Activated T-helper 1 cell treated with anti-CD3 and anti-CD28 coated beads, Interleukin-12 subunit alpha, Interleukin-12 subunit beta, Interleukin-2, Interleukin-4 antibody, amounts not matched to agents 30 ng/mL and 10 ng/mL and 1 ng/mL, durations not matched to agents 14 hours and 24 hours and 36 hours (primary cell): ENCODE results near the gene PLCL1. TPM values are rescaled to one million over a fixed set of nuclear protein-coding genes. Genes with fewer than 3 reads are reported as not detected.

Experiments used
- DNase-seq: peaks from one replicate; pipeline ENCODE4 v3.0.0; 2021; ENCODE audit warnings: low spot score
- H3K27ac Mint-ChIP-seq: one replicate; pipeline ENCODE4 v1.8.0; 2021; ENCODE audit warnings: mild to moderate bottlenecking, mixed read lengths
- H3K27me3 Mint-ChIP-seq: one replicate; pipeline ENCODE4 v1.8.0; 2022; ENCODE audit warnings: mild to moderate bottlenecking, moderate library complexity, mixed read lengths; ENCODE audit not compliant: insufficient read depth
- H3K36me3 Mint-ChIP-seq: one replicate; pipeline ENCODE4 v1.8.0; 2021; ENCODE audit warnings: low read depth, mixed read lengths
- H3K4me1 Mint-ChIP-seq: one replicate; pipeline ENCODE4 v1.8.0; 2021; ENCODE audit warnings: low read depth, mixed read lengths
- H3K4me3 Mint-ChIP-seq: one replicate; pipeline ENCODE4 v1.8.0; 2021; ENCODE audit warnings: mild to moderate bottlenecking, moderate library complexity, mixed read lengths
- H3K9me3 Mint-ChIP-seq: one replicate; pipeline ENCODE4 v1.8.0; 2021; ENCODE audit warnings: mixed read lengths
- intact Hi-C: fragments of 100-400 bp; cut with micrococcal nuclease; formaldehyde crosslinking; loops from one replicate; pipeline ENCODE4 v1.15.1; 2024
- total RNA-seq: library from RNA; stranded (reverse); gene quantifications from 2 replicates; pipeline ENCODE4 v1.2.3, GENCODE V29; 2022

PLCL1 gene
- total RNA-seq, 1 donor from 2014 or later: 0.62 TPM

DNA sequence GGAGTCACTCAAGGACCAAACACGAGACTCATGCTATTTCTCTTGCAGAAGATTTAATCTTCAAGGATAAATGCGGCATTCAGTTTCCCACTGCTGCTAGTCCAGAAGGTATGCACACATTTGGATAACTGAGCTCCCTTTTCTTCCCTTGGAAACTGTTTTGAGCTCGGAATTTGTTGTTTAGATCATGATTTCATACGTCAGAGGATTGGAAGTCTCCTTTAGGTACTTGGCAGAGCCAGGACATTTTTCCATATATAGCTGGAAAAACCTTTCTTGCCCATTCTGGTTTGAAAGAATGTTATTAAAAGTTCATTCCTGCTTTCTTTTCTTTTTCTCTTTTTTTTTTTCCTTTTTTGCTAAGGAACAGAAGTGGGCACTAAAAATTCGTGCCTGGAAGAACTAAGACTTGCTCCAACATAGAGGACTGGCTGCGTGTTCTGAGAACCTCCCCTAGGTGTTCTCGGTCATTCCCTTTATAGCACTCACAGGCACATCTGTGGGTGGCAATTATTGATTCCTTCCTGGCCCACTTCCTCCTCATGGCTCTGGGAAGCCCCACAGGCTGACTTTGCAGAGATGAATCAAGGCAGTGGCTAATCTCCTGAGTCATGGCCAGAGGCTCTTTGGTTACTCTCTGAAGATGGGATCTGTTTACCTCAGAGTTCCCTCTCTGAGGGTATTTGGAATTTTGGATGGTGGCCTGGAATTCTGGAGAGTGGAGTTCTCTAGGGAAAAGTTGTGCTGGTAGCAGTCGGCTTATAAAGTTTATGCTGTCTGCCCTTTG, 104.8 kb downstream of the PLCL1 start:
- no peak overlapping the region for H3K27ac Mint-ChIP-seq
- peaks cover 1% of the 10 kb centered on the region for H3K36me3 Mint-ChIP-seq
- peaks cover 3% of the 10 kb centered on the region for H3K4me1 Mint-ChIP-seq
- DNase-seq: no peak
- H3K9me3 Mint-ChIP-seq: peaks cover 3% of the 10 kb centered on the region
- peaks cover 29% of the 10 kb centered on the region for H3K27me3 Mint-ChIP-seq
- H3K4me3 Mint-ChIP-seq: no peak overlapping the region
- intact Hi-C loops: no loop called here

DNA sequence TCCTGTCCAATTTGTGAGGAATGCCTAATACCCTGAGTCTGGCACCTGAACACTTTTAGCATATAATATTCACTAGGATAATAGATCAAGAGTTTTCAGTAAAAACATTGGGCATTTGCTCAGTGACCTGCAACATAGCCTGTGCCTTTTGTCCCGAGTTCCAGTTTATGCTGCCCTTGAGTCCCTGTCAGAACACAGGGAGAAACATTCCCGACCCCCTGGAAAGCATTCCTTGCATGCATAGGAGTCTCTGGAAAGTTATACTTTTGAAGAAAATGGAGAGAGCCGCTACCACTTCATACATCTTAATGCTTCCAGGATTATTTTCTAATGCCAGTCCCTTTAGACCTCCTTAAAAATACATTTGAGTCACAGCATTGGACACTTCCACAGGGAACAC, 107.3 kb downstream of the PLCL1 start:
- Mint-ChIP-seq H3K4me1 (no peaks in the 10 kb centered on the region), H3K4me3 (no peak overlapping the region), H3K27ac (no peak overlapping the region), H3K9me3 (no peaks in the 10 kb centered on the region), H3K36me3 (no peaks in the 10 kb centered on the region), H3K27me3 (peaks cover 17% of the 10 kb centered on the region)
- DNase-seq: no peak
- intact Hi-C loops: no loop called here

DNA sequence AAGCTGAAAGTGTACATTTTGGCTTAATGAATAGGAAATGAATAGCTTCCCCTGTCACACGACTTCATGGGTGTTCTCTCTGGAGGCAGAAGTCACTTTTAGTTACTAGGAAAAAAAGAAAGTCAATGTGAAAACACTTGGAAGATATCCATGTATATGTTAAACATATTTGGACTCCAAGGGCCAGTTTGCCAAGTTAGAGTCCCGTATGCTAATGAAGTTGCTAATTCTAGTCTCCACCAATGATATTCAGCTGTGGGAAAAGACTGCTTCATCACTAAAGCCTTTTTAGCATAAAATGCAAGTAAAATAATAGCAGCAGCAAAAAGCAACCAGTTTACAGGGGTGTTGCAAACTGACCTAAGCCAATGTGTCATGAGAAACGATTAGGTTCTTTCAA, 108.7 kb downstream of the PLCL1 start:
- DNase-seq: no peak
- Mint-ChIP-seq H3K36me3 (no peaks in the 10 kb centered on the region), H3K27ac (no peak overlapping the region), H3K4me1 (no peaks in the 10 kb centered on the region), H3K27me3 (peaks cover 11% of the 10 kb centered on the region), H3K9me3 (no peaks in the 10 kb centered on the region), H3K4me3 (no peak overlapping the region)
- intact Hi-C loops: no loop called here

GRCh38 chr2:197914778-197915177, 110.4 kb downstream of the PLCL1 start:
- Mint-ChIP-seq H3K4me3 (no peak overlapping the region), H3K4me1 (no peaks in the 10 kb centered on the region), H3K9me3 (no peaks in the 10 kb centered on the region), H3K27me3 (peaks cover 8% of the 10 kb centered on the region), H3K27ac (no peak overlapping the region), H3K36me3 (no peaks in the 10 kb centered on the region)
- DNase-seq: no peak
- intact Hi-C loops: no loop called here

DNA sequence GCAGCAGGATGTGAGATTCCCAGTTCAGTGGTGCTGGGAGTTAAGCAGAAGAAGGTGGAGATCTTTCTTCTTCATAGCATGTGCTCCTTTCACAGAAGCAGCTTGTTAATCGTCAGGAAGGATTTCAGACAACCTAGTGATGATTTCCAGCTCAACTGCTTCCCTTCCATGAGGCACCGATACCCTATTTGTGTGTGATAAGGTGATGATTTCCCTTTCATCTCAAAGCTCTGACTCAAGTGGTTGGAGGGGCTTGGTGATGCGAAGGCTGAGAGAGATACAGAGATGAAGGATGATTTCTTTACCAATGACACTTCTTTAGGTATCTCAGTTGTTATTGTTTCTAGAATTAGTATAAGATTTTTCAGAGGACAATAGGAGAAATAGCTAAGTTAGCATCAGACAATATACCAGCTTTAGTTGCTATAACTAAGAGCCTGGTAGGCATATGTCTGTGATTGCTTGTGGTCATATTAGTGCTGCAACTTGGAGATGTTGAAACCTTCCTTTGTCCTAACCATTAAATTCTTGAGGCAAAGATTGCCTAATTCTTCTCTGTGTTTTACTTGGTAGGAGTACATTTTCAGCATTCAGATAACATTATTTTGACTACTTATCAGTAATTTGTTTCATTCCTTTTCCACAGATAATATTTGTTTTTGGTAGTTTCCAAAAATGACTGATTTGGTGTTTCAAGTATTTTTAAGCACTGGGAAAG, 111.3 kb downstream of the PLCL1 start:
- intact Hi-C loops: no loop called here
- Mint-ChIP-seq H3K4me1 (no peaks in the 10 kb centered on the region), H3K27me3 (peaks cover 5% of the 10 kb centered on the region), H3K36me3 (no peaks in the 10 kb centered on the region), H3K9me3 (no peaks in the 10 kb centered on the region), H3K27ac (no peak overlapping the region), H3K4me3 (no peak overlapping the region)
- no peak for DNase-seq

DNA sequence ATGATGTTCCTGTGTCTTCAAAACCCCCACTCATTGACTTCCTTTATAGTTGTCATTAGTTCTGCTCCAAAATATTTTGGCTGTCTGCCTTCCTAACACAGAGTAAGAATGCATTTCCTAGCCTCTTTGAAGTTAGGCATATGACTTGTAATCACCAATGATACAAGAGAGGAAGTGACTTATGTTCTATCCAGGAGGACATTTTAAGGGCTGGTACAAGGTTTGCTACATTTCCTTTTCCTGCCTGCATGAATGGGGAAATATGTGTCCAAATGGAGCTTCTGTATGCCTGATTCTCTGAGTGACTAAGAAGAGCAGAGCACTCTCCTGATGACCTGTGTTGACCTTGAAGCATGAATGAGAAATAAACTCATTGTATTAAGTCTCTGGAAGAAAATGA, 115.1 kb downstream of the PLCL1 start:
- Mint-ChIP-seq H3K4me3 (no peak overlapping the region), H3K27ac (no peak overlapping the region), H3K27me3 (peaks cover 5% of the 10 kb centered on the region), H3K9me3 (no peaks in the 10 kb centered on the region), H3K36me3 (no peaks in the 10 kb centered on the region), H3K4me1 (no peaks in the 10 kb centered on the region)
- intact Hi-C loops: no loop called here
- DNase-seq: no peak

DNA sequence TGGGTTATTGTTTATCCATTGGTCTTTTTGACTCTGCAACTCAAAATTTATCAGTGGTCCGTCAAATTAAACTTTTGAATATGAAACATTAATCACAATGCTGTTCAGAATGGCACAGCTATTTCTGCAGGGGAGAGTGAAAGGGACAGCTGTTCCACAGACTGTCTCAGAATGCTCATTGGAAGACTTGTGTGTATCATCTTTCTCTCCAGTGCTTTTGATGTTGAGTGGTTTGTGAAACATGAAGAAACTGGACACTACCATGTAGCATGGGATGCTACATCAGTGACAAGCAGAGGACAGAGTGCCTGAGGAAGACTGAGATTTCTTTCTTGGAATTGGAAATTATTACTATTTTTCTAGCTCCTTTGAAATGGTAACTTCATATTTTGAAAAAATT, 115.7 kb downstream of the PLCL1 start:
- peaks cover 5% of the 10 kb centered on the region for H3K27me3 Mint-ChIP-seq
- no peaks in the 10 kb centered on the region for H3K9me3 Mint-ChIP-seq
- no peak overlapping the region for H3K27ac Mint-ChIP-seq
- H3K36me3 Mint-ChIP-seq: no peaks in the 10 kb centered on the region
- no peaks in the 10 kb centered on the region for H3K4me1 Mint-ChIP-seq
- intact Hi-C loops: no loop called here
- no peak for DNase-seq
- no peak overlapping the region for H3K4me3 Mint-ChIP-seq

- H3K27me3 Mint-ChIP-seq: peaks cover 5% of the 10 kb centered on the region
- no peaks in the 10 kb centered on the region for H3K9me3 Mint-ChIP-seq
- no peak overlapping the region for H3K4me3 Mint-ChIP-seq
- H3K36me3 Mint-ChIP-seq: no peaks in the 10 kb centered on the region
- DNase-seq: no peak
- intact Hi-C loops: no loop called here
- no peaks in the 10 kb centered on the region for H3K4me1 Mint-ChIP-seq
- no peak overlapping the region for H3K27ac Mint-ChIP-seq
Measured at GRCh38 chr2:197920592-197921201, 116.3 kb downstream of the PLCL1 start.

DNA sequence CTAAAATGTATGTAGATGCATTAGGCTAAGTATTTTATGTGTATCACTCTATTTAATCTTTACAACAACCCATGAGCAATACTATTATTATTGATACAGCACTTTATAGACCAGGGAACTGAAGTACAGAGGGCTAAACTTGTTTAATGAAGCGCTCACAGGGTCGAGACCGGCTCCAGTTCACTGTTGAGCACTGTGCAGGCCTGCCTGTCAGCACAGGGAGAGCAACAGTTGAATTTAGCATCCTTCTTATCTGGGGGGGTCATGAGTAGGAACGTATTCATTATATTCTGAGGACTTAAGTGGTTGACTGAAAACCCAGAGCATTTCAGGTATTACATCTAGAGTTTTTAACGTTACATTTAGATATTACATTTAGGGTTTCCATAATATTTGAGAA, 120.1 kb downstream of the PLCL1 start:
- intact Hi-C loops: no loop called here
- Mint-ChIP-seq H3K27me3 (no peaks in the 10 kb centered on the region), H3K4me3 (no peak overlapping the region), H3K27ac (no peak overlapping the region), H3K36me3 (no peaks in the 10 kb centered on the region), H3K4me1 (no peaks in the 10 kb centered on the region), H3K9me3 (no peaks in the 10 kb centered on the region)
- no peak for DNase-seq

DNA sequence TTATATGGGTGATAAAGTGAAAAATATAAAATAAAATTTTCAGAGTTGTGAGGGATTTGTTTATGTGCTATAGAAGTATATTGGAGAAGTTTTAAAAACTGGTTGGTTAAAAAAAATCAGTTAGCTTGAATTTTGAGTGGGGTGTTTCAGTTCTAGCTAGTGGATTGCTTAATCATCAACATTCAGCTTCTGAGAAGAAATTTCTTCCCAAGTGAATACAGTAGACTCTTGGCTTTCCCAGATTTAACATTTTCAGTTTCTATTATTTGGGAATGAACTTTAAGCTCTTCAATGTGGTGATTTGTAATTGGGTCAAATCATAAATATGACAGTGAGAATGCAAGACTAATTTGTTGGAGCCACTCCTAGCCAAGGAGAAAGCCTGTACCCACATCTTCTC, 120.8 kb downstream of the PLCL1 start:
- Mint-ChIP-seq H3K36me3 (no peaks in the 10 kb centered on the region), H3K4me3 (no peak overlapping the region), H3K27ac (no peak overlapping the region), H3K9me3 (no peaks in the 10 kb centered on the region), H3K4me1 (no peaks in the 10 kb centered on the region), H3K27me3 (no peaks in the 10 kb centered on the region)
- intact Hi-C loops: no loop called here
- no peak for DNase-seq

- intact Hi-C loops: no loop called here
- no peaks in the 10 kb centered on the region for H3K4me1 Mint-ChIP-seq
- H3K9me3 Mint-ChIP-seq: no peaks in the 10 kb centered on the region
- H3K27ac Mint-ChIP-seq: no peak overlapping the region
- H3K27me3 Mint-ChIP-seq: no peaks in the 10 kb centered on the region
- no peak overlapping the region for H3K4me3 Mint-ChIP-seq
- DNase-seq: no peak
- no peaks in the 10 kb centered on the region for H3K36me3 Mint-ChIP-seq
Measured at GRCh38 chr2:197925976-197926375, 121.6 kb downstream of the PLCL1 start.

DNA sequence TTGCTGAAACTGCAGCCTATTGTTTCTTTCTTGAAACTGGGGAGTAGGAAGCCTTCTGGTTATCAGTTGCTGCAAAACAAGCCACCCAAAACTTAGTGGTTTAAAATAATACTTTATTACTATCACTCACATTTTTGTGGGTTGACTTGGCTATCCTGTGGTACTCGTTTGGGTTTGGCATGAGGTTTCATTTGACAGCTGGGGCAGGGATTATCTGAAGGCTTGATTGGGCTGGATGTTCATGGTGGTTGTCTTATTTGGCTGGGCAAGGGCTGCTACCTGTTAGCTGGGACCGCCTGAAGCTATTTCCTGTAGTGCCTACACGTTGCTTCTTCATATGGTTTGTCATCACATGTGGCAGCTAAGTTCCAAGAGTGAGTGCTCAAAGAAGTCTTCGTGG, 122.3 kb downstream of the PLCL1 start:
- H3K27ac Mint-ChIP-seq: no peak overlapping the region
- no peak overlapping the region for H3K4me3 Mint-ChIP-seq
- intact Hi-C loops: no loop called here
- H3K27me3 Mint-ChIP-seq: no peaks in the 10 kb centered on the region
- H3K9me3 Mint-ChIP-seq: no peaks in the 10 kb centered on the region
- no peaks in the 10 kb centered on the region for H3K4me1 Mint-ChIP-seq
- no peaks in the 10 kb centered on the region for H3K36me3 Mint-ChIP-seq
- DNase-seq: no peak

DNA sequence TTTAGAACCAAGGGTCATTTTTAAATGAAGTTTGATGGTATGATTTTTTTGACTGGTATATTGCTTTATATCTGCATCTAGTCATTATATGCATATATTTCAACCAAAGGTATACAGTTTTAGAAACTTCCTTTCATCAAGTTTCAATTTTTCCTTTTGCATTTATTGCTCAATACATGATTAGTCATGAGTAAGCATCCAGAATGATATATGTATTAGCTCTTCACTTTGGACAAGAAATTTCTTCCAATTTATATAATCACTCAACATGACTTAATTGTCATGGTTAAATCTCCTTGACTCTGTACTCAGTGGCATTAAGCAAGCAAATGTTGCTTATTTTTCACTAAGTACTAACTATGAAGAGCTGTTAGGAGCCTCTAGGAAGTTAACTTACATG, 123.6 kb downstream of the PLCL1 start:
- Mint-ChIP-seq H3K4me1 (peaks cover 6% of the 10 kb centered on the region), H3K9me3 (no peaks in the 10 kb centered on the region), H3K27me3 (no peaks in the 10 kb centered on the region), H3K27ac (no peak overlapping the region), H3K36me3 (no peaks in the 10 kb centered on the region), H3K4me3 (no peak overlapping the region)
- intact Hi-C loops: no loop called here
- no peak for DNase-seq
